ENCODE measurements around the gene PAX8.
"Not testable (repeated sequence)": the region's sequence is repeated elsewhere in the genome, so short reads cannot be mapped to it uniquely, and the experiment has no call there.

Gene PAX8

DNA sequence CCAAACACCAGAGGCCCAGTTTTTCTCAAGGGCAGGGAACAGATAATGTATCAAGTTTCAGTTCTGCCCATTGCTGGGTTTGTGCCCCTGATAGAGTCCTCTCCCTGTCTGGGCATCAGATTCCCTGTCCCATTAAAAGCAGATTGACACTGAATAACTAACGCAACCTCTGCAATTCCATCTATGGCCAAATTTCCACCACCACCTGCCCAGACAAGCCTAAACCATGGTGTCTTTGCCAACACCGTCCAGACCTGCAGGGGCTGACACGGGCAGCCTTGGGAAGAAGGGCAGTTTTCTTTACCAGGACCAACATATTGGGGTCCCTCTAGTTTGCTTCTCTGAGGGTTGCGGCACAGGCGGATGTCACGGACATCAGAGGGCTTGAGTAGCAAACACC is 26.4 kb upstream of the PAX8 start:
- no peak for DNase-seq (ENCODE audit: low read depth in 1 of 2, low spot score in 1 of 2)
- TF ChIP-seq JUND (IDR thresholded peaks at IDR 0.05; ENCODE audit: low read depth) = no peak
- in situ Hi-C loops (cut with HindIII; ENCODE audit: low pct_unique_long_range_greater_than_20kb, low sequenced_read_pairs) = no loop called here

DNA sequence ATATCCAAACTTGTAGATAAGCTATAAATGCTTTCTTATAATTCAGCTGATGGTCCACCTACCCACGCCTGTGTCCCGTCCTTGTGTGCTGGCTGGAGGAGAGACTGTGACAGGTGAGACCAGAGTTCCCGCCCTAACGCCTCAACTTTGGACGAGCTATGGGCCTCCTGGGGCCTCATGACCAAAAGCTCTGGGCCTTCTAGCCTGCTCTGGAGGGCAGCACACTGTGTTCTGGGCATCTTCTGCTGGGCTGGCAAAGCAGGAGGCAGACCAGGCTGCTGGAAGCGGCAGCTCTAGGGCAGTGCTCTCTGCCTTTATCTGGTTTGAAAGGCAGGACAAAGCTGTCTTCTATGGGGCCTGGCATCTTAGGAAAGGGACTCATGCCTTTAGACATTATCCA is 26.0 kb upstream of the PAX8 start:
- in situ Hi-C loops (cut with HindIII; ENCODE audit: low pct_unique_long_range_greater_than_20kb, low sequenced_read_pairs) = no loop called here
- TF ChIP-seq JUND (IDR thresholded peaks at IDR 0.05; ENCODE audit: low read depth) = no peak
- no peak for DNase-seq (ENCODE audit: low read depth in 1 of 2, low spot score in 1 of 2)

DNA sequence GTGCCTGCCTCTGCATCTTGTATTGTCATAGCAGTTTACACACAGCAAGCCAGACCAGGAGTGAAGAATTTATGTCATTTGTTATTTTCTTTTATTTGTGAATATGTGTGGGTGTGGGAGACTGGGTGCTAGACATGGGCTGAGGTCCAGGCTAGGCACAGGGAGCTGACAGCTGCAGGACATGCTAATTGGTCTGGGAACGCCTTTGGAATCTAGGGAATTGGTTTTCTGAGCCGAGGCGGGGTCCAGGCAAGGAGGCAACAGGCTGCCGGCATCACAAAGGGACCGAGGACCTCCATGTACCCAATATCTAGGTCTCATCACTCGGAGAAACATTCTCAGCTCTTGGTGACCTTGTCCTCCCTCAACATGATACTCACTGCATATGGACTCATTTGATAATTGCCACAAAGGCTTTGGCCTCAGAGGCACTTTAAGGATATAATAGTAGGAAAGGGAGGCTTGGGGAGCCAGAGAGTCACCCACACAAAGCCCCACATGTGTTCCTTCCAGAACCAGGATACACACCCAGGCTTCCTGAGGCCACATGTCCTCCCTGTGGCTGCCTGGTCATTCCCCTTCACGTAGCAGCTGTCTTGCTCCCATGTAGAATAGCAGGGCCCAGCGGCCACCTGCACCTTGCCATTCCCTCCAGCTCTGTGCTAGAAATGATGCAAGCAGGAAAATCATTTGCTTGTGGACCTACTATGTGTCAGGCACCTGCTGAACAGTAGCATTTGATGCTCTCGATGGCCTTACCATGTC is 23.7 kb upstream of the PAX8 start:
- in situ Hi-C loops (cut with HindIII; ENCODE audit: low pct_unique_long_range_greater_than_20kb, low sequenced_read_pairs); DNase-seq (ENCODE audit: low read depth in 1 of 2, low spot score in 1 of 2): not testable (repeated sequence)

DNA sequence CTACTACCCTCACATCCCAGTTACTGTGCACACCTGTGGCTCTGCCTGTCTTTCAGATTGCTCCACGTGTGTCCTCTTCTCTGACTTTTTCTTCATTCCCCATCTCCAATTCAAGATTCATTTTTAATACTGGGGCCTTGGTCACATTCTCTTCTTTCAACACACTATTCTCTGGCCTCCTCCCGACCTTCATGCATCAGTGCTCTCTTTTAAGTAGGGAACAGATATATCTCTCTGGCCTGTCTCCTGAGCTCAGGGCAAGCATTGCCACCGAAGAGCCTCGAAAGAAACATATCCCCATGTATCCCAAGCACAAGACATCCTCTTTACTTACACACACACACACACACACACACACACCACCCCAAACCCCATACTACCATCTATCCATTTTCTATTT is 21.6 kb upstream of the PAX8 start:
- no peak for TF ChIP-seq JUND (IDR thresholded peaks at IDR 0.05; ENCODE audit: low read depth)
- in situ Hi-C loops (cut with HindIII; ENCODE audit: low pct_unique_long_range_greater_than_20kb, low sequenced_read_pairs) = no loop called here
- DNase-seq (ENCODE audit: low read depth in 1 of 2, low spot score in 1 of 2) = no peak

DNA sequence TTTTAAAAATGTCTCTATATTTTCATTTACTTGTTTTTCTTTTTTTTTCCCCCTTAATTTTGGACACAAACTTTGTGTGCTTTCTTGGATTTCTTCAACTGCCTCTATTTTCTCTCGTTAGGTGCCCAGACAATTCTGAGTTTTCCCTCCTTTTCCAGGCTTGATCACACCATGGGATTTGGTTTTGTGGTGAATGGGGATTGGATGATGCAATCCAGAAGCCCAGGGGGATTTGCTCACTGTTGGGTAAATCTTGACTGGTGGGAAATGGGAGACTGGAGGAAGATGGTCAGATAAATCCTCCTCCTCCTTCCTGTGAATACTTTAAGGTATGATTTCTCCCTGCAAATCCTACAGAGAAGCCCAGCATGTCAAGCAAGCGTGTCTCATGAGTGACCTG is 19.5 kb upstream of the PAX8 start:
- in situ Hi-C loops (cut with HindIII; ENCODE audit: low pct_unique_long_range_greater_than_20kb, low sequenced_read_pairs) = no loop called here
- no peak for TF ChIP-seq JUND (IDR thresholded peaks at IDR 0.05; ENCODE audit: low read depth)
- DNase-seq (ENCODE audit: low read depth in 1 of 2, low spot score in 1 of 2) = no peak

DNA sequence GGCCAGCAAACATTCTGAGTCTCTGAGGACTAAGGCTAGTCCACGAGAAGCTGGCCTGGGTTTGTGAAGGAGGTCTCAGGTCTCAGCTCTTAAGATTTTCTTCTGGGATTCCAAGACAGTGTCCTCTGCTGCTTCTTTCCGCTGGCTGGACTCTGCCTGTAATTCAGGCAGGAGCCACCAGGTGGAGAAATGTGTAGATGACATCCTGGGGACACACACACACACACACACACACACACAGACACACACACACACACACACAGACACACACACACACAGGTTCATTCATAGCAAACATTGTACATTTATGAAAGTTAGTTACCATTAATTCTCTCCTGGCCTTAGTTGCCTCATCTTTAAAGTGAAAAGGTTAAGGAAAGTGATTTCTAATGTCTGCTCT is 18.9 kb upstream of the PAX8 start:
- DNase-seq (ENCODE audit: low read depth in 1 of 2, low spot score in 1 of 2); in situ Hi-C loops (cut with HindIII; ENCODE audit: low pct_unique_long_range_greater_than_20kb, low sequenced_read_pairs): not testable (repeated sequence)

DNA sequence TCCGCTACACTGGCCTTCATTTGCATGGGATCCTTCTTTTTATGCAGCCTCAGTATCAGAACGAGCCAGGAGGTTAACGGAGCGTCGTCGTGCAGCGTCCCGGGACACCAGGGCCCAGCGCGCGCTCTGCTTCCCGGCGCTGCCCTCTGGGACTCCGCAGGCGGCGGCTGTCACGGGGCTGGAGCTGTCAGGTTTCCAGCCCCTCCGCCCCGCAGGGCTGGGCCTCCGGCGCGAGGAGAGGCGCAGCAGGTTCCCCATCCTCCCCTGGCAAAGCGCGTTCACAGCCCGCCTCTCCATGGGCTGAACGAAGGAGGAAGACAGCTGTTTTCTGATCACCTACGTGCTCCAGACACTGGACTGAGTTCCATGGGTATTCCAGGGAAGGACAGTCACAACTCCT is 12.5 kb upstream of the PAX8 start:
- in situ Hi-C loops (cut with HindIII; ENCODE audit: low pct_unique_long_range_greater_than_20kb, low sequenced_read_pairs) = no loop called here
- TF ChIP-seq JUND (IDR thresholded peaks at IDR 0.05; ENCODE audit: low read depth) = no peak
- DNase-seq (ENCODE audit: low read depth in 1 of 2, low spot score in 1 of 2) = no peak

DNA sequence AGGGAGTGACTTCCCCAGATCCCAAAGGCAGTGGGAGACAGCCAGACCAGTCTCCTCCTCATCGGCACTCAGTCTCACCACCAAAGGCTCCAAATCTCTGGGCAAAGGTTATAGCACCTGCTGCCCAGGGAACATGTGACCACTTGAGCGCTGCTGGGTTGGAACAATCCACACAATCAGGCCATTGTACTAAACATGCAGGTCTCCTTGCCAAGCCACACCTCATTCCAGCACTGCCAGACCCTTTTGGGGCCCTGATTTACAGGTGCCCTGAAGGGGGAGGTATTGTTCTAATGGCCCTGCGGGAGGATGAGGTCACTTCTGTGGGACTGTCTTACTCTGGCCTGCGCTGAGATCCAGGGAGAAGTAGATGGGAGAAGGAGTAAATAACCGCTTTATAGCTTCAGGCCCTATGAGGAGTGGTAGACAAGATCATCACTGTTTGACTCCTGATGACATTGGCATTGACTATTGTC is 10.0 kb upstream of the PAX8 start:
- DNase-seq (ENCODE audit: low read depth in 1 of 2, low spot score in 1 of 2); in situ Hi-C loops (cut with HindIII; ENCODE audit: low pct_unique_long_range_greater_than_20kb, low sequenced_read_pairs): not testable (repeated sequence)

DNA sequence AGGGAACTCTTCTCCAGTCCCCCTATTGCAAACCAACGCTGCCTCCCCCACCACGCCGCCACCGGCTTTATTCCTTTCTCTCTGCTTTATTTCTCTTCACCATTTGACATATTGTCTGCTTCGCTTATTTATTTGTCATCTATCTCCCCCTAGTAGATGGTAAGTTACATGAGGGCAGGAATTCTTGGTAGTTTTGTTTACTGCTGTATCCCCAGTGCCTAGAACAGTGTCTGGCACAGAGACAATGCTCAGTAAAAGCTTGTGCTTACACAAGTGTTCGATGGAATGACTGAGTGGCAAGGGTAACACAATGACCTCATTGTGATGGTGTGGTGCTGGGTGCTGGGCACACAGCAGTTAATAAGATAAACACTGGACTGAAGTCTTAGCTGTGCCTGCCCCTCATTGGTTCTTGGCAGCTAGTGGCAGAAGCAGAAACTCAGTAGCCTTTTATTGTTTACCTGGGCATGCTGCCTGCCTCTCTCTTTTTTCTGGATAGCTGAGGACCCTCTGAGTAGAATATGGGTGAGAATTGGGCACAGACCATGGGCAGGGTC is 9.5 kb upstream of the PAX8 start:
- DNase-seq (ENCODE audit: low read depth in 1 of 2, low spot score in 1 of 2); in situ Hi-C loops (cut with HindIII; ENCODE audit: low pct_unique_long_range_greater_than_20kb, low sequenced_read_pairs): not testable (repeated sequence)

DNA sequence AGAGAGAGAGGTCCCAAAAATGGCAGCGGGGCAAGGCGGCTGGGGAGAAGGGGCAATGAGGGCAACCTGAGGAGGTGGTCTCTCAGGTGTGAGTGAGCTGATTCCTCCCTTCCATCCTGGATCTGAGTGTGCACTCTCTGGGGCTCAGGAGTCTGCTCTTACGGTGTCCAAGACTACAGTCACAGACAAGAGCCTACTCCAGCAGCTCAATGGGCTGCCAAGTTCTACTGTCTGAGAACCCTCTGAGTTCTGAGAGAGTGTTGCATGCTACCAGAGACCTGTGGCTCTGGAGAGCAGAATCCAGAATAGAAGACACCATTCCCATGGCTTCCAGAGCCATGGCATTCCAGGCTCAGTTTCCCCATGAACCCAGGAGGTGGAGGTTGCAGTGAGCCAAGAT is 7.1 kb upstream of the PAX8 start:
- no peak for DNase-seq (ENCODE audit: low read depth in 1 of 2, low spot score in 1 of 2)
- TF ChIP-seq JUND (IDR thresholded peaks at IDR 0.05; ENCODE audit: low read depth) = no peak
- in situ Hi-C loops (cut with HindIII; ENCODE audit: low pct_unique_long_range_greater_than_20kb, low sequenced_read_pairs) = no loop called here

DNA sequence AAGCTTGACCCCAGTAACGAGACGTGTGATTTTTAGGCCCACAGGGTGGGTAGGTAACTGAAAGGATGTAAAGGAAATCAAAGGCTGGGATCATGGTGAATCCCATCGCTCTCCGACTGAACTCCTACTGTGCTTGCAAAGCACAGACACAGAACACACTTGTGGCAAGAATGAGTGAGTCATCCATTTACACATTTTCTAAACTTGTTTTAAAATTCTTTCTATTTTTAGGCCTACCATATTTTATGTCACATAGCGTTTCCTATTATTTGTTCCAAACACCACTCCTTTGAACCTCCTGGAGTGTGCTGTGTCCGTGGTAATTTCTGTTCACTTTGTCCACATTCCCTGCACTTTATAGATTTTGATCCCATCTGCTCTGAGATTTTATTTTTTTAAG is 6.3 kb upstream of the PAX8 start:
- DNase-seq (ENCODE audit: low read depth in 1 of 2, low spot score in 1 of 2); in situ Hi-C loops (cut with HindIII; ENCODE audit: low pct_unique_long_range_greater_than_20kb, low sequenced_read_pairs): not testable (repeated sequence)

DNA sequence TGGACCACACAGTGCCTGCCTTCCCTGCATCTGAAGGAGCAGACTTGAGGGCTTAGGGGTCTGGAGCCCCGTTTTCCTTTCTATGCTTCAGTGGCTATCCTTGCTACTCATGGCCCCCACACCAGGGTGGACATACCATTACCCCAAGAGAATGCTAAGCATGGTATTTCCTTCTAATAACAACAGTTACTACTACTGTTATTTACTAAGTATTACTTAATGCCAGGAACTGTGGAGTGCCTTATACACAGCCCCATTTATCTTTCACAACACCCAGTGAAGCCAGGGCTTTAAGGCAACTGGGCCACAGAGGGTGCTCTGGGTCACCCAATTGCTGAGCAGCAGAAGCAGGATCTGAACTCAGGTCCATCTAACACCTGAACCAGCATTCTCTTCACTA is 5.8 kb upstream of the PAX8 start:
- in situ Hi-C loops (cut with HindIII; ENCODE audit: low pct_unique_long_range_greater_than_20kb, low sequenced_read_pairs) = no loop called here
- no peak for TF ChIP-seq JUND (IDR thresholded peaks at IDR 0.05; ENCODE audit: low read depth)
- no peak for DNase-seq (ENCODE audit: low read depth in 1 of 2, low spot score in 1 of 2)

DNA sequence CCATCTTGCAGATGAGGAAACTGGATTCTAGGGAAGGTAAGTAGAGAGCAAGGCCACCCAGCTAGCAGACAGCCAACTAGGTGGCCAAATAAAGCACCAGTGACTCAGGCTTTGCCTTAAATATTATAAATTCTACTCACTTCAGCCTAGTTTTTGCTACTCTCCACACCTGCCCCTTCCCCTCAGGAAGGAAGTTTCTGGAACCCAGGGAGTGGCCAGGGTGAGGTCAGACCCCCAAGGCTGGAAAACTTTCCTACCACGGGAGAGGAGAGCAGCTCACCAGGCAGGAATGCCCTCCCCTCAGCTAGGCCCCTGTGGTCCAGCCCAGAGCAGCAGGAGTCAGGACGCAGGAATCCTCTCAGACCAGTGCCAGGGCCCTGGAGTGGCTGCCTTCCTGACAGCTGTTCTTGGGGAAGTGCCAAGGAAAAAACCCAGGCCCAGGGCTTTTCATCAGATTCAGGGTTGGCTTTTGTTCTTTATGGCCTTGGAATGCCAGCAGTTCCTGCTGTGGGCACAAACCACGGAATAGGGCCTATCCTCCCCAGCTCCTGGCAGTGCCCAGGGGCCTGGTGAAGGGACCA is 5.1 kb upstream of the PAX8 start:
- in situ Hi-C loops (cut with HindIII; ENCODE audit: low pct_unique_long_range_greater_than_20kb, low sequenced_read_pairs) = no loop called here
- no peak for TF ChIP-seq JUND (IDR thresholded peaks at IDR 0.05; ENCODE audit: low read depth)
- peak in 1 of 2 experiments; percentile 2 for DNase-seq (ENCODE audit: low read depth in 1 of 2, low spot score in 1 of 2)

All from T47D (cell line).